OCI-LY1 (cell line): ENCODE data around the gene VN1R4.
"Not testable (repeated sequence)": the region's sequence is repeated elsewhere in the genome, so short reads cannot be mapped to it uniquely, and the experiment has no call there.

Experiments
- H2AFZ ChIP-seq: fragments of 200-600 bp; sonication (generic), shearing (Covaris generic); 2 replicates; pipeline ENCODE4 v1.6.0; 2014; ENCODE audit warnings: antibody characterized with exemption, mild to moderate bottlenecking, low read length
- H3F3A ChIP-seq: fragments of 200-600 bp; sonication (generic), shearing (Covaris generic); 2 replicates; pipeline ENCODE4 v1.6.0; 2014; ENCODE audit warnings: mild to moderate bottlenecking, antibody characterized with exemption, low read length, moderate library complexity; ENCODE audit not compliant: insufficient read depth
- H3K27ac ChIP-seq: fragments of 200-600 bp; sonication (generic); 2 replicates; pipeline ENCODE4 v1.5.1; 2014; ENCODE audit warnings: low read length, mixed run types, mild to moderate bottlenecking, low read depth; ENCODE audit not compliant: poor library complexity, severe bottlenecking
- H3K27me3 ChIP-seq: fragments of 200-600 bp; sonication (generic); 2 replicates; pipeline ENCODE4 v1.6.0; 2014; ENCODE audit warnings: antibody characterized with exemption, mild to moderate bottlenecking, low read length, moderate library complexity; ENCODE audit not compliant: insufficient read depth
- H3K36me3 ChIP-seq: fragments of 200-600 bp; sonication (generic); 2 replicates; pipeline ENCODE4 v1.6.1; 2014; ENCODE audit warnings: mild to moderate bottlenecking, antibody characterized with exemption, low read length, moderate library complexity, mixed read lengths; ENCODE audit not compliant: insufficient read depth
- H3K4me1 ChIP-seq: fragments of 200-600 bp; sonication (generic); 2 replicates; pipeline ENCODE4 v1.5.1; 2014; ENCODE audit warnings: mild to moderate bottlenecking, low read length, moderate library complexity; ENCODE audit not compliant: insufficient read depth, severe bottlenecking
- H3K4me2 ChIP-seq: fragments of 200-600 bp; sonication (generic), shearing (Covaris generic); 2 replicates; pipeline ENCODE4 v1.6.1; 2014; ENCODE audit warnings: low read length
- H3K4me3 ChIP-seq: fragments of 200-600 bp; sonication (generic); 2 replicates; pipeline ENCODE4 v1.5.1; 2014; ENCODE audit warnings: low read length, low read depth, mild to moderate bottlenecking, mixed read lengths; ENCODE audit not compliant: poor library complexity, severe bottlenecking
- H3K79me2 ChIP-seq: fragments of 200-600 bp; shearing (Covaris generic); 2 replicates; pipeline ENCODE4 v1.6.1; 2016; ENCODE audit warnings: mixed run types, low read length, mixed read lengths; ENCODE audit not compliant: insufficient read depth
- H3K9ac ChIP-seq: fragments of 200-600 bp; sonication (generic), shearing (Covaris generic); 2 replicates; pipeline ENCODE4 v1.6.1; 2014; ENCODE audit warnings: mild to moderate bottlenecking, low read length, mixed read lengths
- H3K9me2 ChIP-seq: fragments of 200-600 bp; sonication (generic), shearing (Covaris generic); 2 replicates; pipeline ENCODE4 v1.6.1; 2014; ENCODE audit warnings: low read depth, mild to moderate bottlenecking, low read length, mixed read lengths
- H3K9me3 ChIP-seq: fragments of 200-600 bp; shearing (Covaris generic); 2 replicates; pipeline ENCODE4 v1.6.1; 2014; ENCODE audit warnings: low read length, mixed read lengths
- H4K20me1 ChIP-seq: fragments of 200-600 bp; sonication (generic), shearing (Covaris generic); 2 replicates; pipeline ENCODE4 v1.6.0; 2016; ENCODE audit warnings: mild to moderate bottlenecking, low read length; ENCODE audit not compliant: insufficient read depth
- EZH2 ChIP-seq: fragments of 200-600 bp; sonication (generic), shearing (Covaris generic); IDR thresholded peaks from 2 replicates; pipeline ENCODE4 v1.8.0; 2017; ENCODE audit warnings: borderline replicate concordance, mixed run types, mild to moderate bottlenecking, antibody characterized with exemption, low read length, moderate library complexity, mixed read lengths
- TF ChIP-seq, protein P1 (sequence below): fragments of 200-600 bp; sonication (generic), shearing (Covaris generic); IDR thresholded peaks from 2 replicates; pipeline ENCODE4 v1.5.1; 2017; ENCODE audit warnings: mild to moderate bottlenecking, antibody characterized with exemption, low read length, moderate library complexity, mixed read lengths

VN1R4 gene

DNA sequence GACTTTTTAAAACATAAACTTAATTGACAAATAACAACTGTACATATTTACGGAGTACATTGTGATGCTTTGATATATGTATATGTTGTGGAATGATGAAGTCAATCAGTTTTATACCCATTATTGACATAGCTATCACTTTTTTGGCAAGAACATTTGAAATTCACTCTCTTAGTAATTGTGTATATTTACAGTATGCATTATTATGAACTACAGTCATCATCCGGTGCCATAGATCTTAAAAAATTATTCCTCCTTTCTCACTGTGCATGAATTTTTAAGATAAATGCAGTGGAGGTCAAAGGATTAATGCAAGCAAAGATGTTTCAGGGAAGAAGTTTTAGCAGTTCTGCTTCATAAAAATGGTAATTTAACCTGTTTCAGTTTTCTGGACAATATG is 8.0 kb upstream of the VN1R4 start:
- Histone ChIP-seq H3K27me3 (no peaks in the 10 kb centered on the region), H3K27ac (no peak overlapping the region), H2AFZ (no peak overlapping the region), H4K20me1 (no peaks in the 10 kb centered on the region), H3K4me3 (no peak overlapping the region), H3K4me2 (no peak overlapping the region), H3K4me1 (no peaks in the 10 kb centered on the region), H3K36me3 (no peaks in the 10 kb centered on the region), H3K9me2 (no peaks in the 10 kb centered on the region), H3K9ac (no peak overlapping the region), H3K79me2 (no peaks in the 10 kb centered on the region), H3F3A (no peaks in the 10 kb centered on the region), H3K9me3 (no peaks in the 10 kb centered on the region)
- TF ChIP-seq, protein P1, sequence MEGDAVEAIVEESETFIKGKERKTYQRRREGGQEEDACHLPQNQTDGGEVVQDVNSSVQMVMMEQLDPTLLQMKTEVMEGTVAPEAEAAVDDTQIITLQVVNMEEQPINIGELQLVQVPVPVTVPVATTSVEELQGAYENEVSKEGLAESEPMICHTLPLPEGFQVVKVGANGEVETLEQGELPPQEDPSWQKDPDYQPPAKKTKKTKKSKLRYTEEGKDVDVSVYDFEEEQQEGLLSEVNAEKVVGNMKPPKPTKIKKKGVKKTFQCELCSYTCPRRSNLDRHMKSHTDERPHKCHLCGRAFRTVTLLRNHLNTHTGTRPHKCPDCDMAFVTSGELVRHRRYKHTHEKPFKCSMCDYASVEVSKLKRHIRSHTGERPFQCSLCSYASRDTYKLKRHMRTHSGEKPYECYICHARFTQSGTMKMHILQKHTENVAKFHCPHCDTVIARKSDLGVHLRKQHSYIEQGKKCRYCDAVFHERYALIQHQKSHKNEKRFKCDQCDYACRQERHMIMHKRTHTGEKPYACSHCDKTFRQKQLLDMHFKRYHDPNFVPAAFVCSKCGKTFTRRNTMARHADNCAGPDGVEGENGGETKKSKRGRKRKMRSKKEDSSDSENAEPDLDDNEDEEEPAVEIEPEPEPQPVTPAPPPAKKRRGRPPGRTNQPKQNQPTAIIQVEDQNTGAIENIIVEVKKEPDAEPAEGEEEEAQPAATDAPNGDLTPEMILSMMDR: no peak
- no peak for TF ChIP-seq EZH2

DNA sequence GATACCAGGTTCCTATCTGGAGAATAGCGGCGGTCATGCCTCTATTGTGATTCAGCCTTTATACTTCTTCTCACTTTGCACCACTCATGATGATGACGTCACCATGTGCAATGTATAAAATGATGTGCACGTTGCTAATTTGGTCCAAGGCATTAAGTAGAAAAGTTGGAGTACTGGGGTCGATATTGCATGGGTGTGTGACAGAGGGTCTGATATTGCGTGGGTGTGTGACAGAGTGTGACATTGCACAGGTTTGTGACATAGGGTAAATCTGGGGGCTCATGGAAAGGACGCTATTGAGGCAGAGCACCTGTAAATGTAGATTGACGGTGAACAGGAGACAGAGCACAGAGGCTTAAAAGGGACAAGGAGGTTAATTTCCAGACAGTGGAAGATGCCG is 4.5 kb upstream of the VN1R4 start:
- Histone ChIP-seq H3K9me3 (no peaks in the 10 kb centered on the region), H3K9me2 (no peaks in the 10 kb centered on the region), H4K20me1 (no peaks in the 10 kb centered on the region), H3K4me3 (no peak overlapping the region), H3K27me3 (no peaks in the 10 kb centered on the region), H3F3A (no peaks in the 10 kb centered on the region), H3K4me1 (no peaks in the 10 kb centered on the region), H3K9ac (no peak overlapping the region), H3K79me2 (no peaks in the 10 kb centered on the region), H2AFZ (no peak overlapping the region), H3K36me3 (no peaks in the 10 kb centered on the region), H3K27ac (no peak overlapping the region), H3K4me2 (no peak overlapping the region)
- TF ChIP-seq, protein P1: no peak
- TF ChIP-seq EZH2: no peak

DNA sequence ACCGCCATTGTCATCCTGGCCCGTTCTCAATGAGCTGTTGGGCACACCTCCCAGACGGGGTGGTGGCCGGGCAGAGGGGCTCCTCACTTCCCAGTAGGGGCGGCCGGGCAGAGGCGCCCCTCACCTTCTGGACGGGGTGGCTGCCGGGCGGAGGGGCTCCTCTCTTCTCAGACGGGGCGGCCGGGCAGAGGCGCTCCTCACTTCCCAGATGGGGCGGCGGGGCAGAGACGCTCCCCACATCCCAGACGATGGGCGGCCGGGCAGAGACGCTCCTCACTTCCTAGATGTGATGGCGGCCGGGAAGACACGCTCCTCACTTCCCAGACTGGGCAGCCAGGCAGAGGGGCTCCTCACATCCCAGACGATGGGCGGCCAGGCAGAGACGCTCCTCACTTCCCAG is 2.3 kb upstream of the VN1R4 start:
- not testable (repeated sequence) for H3K27ac ChIP-seq, H3F3A ChIP-seq, H3K4me2 ChIP-seq, H3K9me2 ChIP-seq, H4K20me1 ChIP-seq, H3K27me3 ChIP-seq, H3K4me3 ChIP-seq, H3K9me3 ChIP-seq, H3K36me3 ChIP-seq, H3K79me2 ChIP-seq, H3K9ac ChIP-seq, H2AFZ ChIP-seq, H3K4me1 ChIP-seq

DNA sequence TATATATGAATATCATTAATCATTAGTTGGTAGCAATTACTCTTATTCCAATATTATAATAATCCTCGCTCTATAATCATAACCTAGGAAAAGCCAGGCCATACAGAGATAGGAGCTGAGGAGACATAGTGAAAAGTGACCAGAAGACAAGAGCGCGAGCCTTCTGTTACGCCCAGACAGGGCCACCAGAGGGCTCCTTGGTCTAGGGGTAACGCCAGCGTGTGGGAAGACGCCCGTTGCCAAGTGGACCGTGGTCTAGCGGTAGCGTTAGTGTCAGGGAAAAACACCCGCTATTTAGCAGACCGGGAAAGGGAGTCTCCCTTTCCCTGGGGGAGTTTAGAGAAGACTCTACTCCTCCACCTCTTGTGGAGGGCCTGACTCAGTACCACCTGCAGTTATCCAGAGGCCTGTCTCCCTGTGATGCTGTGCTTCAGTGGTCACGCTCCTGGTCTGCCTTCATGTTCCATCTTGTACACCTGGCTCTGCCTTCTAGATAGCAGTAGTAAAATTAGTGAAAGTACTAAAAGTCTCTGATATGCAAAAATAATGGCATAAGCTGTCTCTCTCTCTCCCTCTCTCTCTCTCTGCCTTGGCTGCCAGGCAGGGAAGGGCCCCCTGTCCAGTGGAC is 9.7 kb downstream of the VN1R4 start, which contains the start of gene VN1R2:
Gene VN1R2 (plus strand): TSS at position 578 of the 628 bp plus-strand sequence. CDS start 84 bp downstream, outside the sequence.
- H3K27me3 ChIP-seq, H3K9me3 ChIP-seq, H3K36me3 ChIP-seq, H3K79me2 ChIP-seq, H3K4me3 ChIP-seq, H3F3A ChIP-seq, H4K20me1 ChIP-seq, H3K27ac ChIP-seq, H3K4me1 ChIP-seq, H3K9me2 ChIP-seq, H3K4me2 ChIP-seq, H2AFZ ChIP-seq, H3K9ac ChIP-seq: not testable (repeated sequence)
